Measurements from ENCODE around the gene PAPSS1.

The PAPSS1 gene

GRCh38 chr4:107624024-107624423 lies 96.0 kb downstream of the PAPSS1 start:
- no peak overlapping the region for H3K4me3 ChIP-seq (ENCODE audit: low read depth, low read length)
- DNase-seq: no peak
- no peaks in the 10 kb centered on the region for H3K36me3 ChIP-seq
- H3K9me3 ChIP-seq: no peaks in the 10 kb centered on the region
- TF ChIP-seq, protein P1, sequence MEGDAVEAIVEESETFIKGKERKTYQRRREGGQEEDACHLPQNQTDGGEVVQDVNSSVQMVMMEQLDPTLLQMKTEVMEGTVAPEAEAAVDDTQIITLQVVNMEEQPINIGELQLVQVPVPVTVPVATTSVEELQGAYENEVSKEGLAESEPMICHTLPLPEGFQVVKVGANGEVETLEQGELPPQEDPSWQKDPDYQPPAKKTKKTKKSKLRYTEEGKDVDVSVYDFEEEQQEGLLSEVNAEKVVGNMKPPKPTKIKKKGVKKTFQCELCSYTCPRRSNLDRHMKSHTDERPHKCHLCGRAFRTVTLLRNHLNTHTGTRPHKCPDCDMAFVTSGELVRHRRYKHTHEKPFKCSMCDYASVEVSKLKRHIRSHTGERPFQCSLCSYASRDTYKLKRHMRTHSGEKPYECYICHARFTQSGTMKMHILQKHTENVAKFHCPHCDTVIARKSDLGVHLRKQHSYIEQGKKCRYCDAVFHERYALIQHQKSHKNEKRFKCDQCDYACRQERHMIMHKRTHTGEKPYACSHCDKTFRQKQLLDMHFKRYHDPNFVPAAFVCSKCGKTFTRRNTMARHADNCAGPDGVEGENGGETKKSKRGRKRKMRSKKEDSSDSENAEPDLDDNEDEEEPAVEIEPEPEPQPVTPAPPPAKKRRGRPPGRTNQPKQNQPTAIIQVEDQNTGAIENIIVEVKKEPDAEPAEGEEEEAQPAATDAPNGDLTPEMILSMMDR (IDR thresholded peaks at IDR 0.05; ENCODE audit: low read depth, low read length): no peak
- H3K4me1 ChIP-seq: 0 out of 2 replicates have a peak, but pooled peaks cover 5% of the 10 kb centered on the region
- H3K27me3 ChIP-seq: no peaks in the 10 kb centered on the region

DNA sequence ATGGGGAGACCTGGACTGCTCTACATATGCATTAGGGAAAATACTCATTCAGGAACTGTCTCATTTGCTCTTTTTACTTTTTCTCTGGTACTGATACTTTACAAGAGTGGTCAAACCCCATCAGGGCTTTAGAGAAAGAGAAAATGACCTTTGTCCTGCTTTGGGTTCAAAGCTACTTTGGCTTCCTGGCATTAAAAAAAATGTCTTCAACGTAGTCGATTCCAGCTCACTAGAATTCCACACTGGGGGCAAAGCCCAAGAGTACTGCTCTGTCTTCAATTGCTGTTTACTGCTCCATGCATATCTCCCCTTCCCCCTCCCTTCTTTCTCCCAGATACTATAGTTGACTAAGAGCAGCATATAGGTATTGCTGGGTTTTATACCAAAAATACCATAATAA lies 98.0 kb downstream of the PAPSS1 start:
- no peaks in the 10 kb centered on the region for H3K36me3 ChIP-seq
- TF ChIP-seq, protein P1 (IDR thresholded peaks at IDR 0.05; ENCODE audit: low read depth, low read length): no peak
- H3K4me3 ChIP-seq (ENCODE audit: low read depth, low read length): no peak overlapping the region
- no peak for DNase-seq
- H3K27me3 ChIP-seq: no peaks in the 10 kb centered on the region
- 0 out of 2 replicates have a peak, but pooled peaks cover 5% of the 10 kb centered on the region for H3K4me1 ChIP-seq
- H3K9me3 ChIP-seq: no peaks in the 10 kb centered on the region

- DNase-seq: no peak
- Histone ChIP-seq H3K9me3 (no peaks in the 10 kb centered on the region), H3K27me3 (no peaks in the 10 kb centered on the region), H3K4me1 (0 out of 2 replicates have a peak, but pooled peaks cover 5% of the 10 kb centered on the region), H3K4me3 (ENCODE audit: low read depth, low read length) (no peak overlapping the region), H3K36me3 (no peaks in the 10 kb centered on the region)
- TF ChIP-seq, protein P1 (IDR thresholded peaks at IDR 0.05; ENCODE audit: low read depth, low read length): no peak
Observed at GRCh38 chr4:107619731-107620130, 100.3 kb downstream of the PAPSS1 start.

DNA sequence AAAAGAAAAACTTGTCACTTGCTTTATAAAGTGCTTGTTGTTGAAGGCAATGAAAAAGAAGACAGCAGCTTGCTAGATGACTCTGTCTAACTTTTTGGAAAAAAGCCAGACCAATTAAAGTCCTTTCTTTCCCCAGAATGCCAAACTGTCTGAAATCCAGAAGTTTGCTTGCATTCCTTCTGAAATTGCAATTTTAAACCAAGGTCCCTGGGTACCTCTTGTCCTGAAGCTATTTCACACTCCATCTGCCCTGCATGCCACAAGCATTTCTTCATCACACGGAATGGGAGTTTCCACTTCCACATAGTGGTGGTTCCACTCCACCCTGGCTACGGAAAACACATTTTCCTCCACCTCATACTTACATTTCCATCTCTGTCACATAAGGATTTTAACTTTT lies 101.0 kb downstream of the PAPSS1 start:
- Histone ChIP-seq H3K9me3 (no peaks in the 10 kb centered on the region), H3K36me3 (no peaks in the 10 kb centered on the region), H3K4me3 (ENCODE audit: low read depth, low read length) (no peak overlapping the region), H3K27me3 (no peaks in the 10 kb centered on the region), H3K4me1 (0 out of 2 replicates have a peak, but pooled peaks cover 5% of the 10 kb centered on the region)
- TF ChIP-seq, protein P1 (IDR thresholded peaks at IDR 0.05; ENCODE audit: low read depth, low read length): no peak
- DNase-seq: no peak

DNA sequence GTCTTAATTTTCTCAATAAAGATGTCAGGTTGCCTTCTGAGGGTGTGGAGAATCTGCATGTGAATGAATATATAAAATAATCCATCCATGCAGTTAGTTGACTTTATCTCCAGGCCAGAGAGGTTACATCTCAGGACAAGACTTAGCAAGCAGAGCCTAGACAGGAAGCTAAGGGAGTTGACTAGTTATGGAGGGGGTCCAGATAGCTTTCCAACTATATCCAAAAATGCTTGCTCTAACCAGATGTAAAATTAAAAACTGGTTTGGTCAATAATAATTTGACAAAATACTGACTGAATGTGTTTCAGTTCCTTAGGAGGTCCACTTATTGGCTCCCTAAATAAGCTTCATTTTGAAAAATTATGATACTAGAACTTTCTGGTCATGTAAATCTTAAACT lies 101.4 kb downstream of the PAPSS1 start:
- Histone ChIP-seq H3K36me3 (no peaks in the 10 kb centered on the region), H3K27me3 (no peaks in the 10 kb centered on the region), H3K4me1 (0 out of 2 replicates have a peak, but pooled peaks cover 5% of the 10 kb centered on the region), H3K9me3 (no peaks in the 10 kb centered on the region), H3K4me3 (ENCODE audit: low read depth, low read length) (no peak overlapping the region)
- no peak for DNase-seq
- TF ChIP-seq, protein P1 (IDR thresholded peaks at IDR 0.05; ENCODE audit: low read depth, low read length): no peak

DNA sequence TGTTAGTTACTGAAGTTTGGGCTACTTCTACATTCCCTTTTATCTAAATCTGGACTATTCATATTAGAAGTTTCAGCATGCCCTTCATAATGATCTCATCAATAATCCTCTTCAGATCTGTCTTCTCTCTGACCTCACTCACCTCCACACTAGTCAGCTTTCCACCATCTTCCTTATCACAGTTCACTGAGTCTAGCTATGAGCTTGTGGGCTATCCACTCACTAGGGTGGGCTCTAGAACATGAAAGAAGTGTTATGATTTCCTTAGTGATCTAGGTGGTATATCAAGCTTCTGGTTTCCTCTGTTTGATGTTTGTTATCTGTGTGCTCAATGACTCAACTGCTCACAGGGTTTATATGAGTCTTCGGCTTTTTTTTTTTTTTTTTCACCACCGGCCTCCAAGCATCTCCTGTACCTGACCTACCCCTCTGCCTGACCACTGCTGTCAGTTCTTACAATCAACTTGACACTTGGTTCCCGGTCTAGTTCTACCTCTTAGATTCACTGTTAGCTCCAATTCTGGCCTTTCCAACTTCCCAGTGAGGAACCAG lies 103.1 kb downstream of the PAPSS1 start:
- no peak for DNase-seq
- no peaks in the 10 kb centered on the region for H3K36me3 ChIP-seq
- H3K27me3 ChIP-seq: no peaks in the 10 kb centered on the region
- TF ChIP-seq, protein P1 (IDR thresholded peaks at IDR 0.05; ENCODE audit: low read depth, low read length): no peak
- 0 out of 2 replicates have a peak, but pooled peaks cover 5% of the 10 kb centered on the region for H3K4me1 ChIP-seq
- no peaks in the 10 kb centered on the region for H3K9me3 ChIP-seq
- H3K4me3 ChIP-seq (ENCODE audit: low read depth, low read length): no peak overlapping the region
